Fibroblast of skin of back (primary cell): ENCODE data around the gene ANKDD1A. TPM values are rescaled to one million over a fixed set of nuclear protein-coding genes. Genes with fewer than 3 reads are reported as not detected.

ENCODE experiments used
- DNase-seq: peaks from one replicate; pipeline ENCODE4 v3.0.0-alpha.2; 2013
- polyA plus RNA-seq, 2 experiments: library from polyadenylated mRNA; unstranded; fragments of 120-200 nt; gene quantifications; one replicate each; pipeline ENCODE4 v1.2.1, GENCODE V29; 2013; ENCODE audit not compliant: insufficient read length in 2 of 2

Gene ANKDD1A
- polyA plus RNA-seq (2013, experiment 1 of 2; ENCODE audit: insufficient read length): 1.9 TPM
- 3.0 TPM for polyA plus RNA-seq (2013, experiment 2 of 2; ENCODE audit: insufficient read length)

- DNase-seq: peak; percentile 66
Measured at GRCh38 chr15:64911311-64912186, at the start of gene ANKDD1A. Gene ANKDD1A, plus strand, starts transcription at chr15:64911902. Its CDS starts 29 bp downstream, at chr15:64911931.

GRCh38 chr15:64861960-64862359 is 49.7 kb upstream of the ANKDD1A start:
- no peak for DNase-seq

- no peak for DNase-seq
Measured at GRCh38 chr15:64862408-64862807, 49.3 kb upstream of the ANKDD1A start.

GRCh38 chr15:64864068-64864467 is 47.6 kb upstream of the ANKDD1A start:
- DNase-seq: no peak

GRCh38 chr15:64865126-64865997 is 46.3 kb upstream of the ANKDD1A start:
- no peak for DNase-seq

- DNase-seq: peak; percentile 93
Measured at GRCh38 chr15:64865998-64866520, 45.6 kb upstream of the ANKDD1A start.

- no peak for DNase-seq
Measured at GRCh38 chr15:64869501-64869900, 42.2 kb upstream of the ANKDD1A start.

- no peak for DNase-seq
Measured at GRCh38 chr15:64870353-64870752, 41.3 kb upstream of the ANKDD1A start.

- no peak for DNase-seq
Measured at GRCh38 chr15:64875641-64876223, 36.0 kb upstream of the ANKDD1A start.

- no peak for DNase-seq
Measured at GRCh38 chr15:64877435-64877834, 34.3 kb upstream of the ANKDD1A start.

GRCh38 chr15:64878705-64879104 is 33.0 kb upstream of the ANKDD1A start:
- DNase-seq: no peak

GRCh38 chr15:64883100-64883581 is 28.6 kb upstream of the ANKDD1A start:
- no peak for DNase-seq

GRCh38 chr15:64883997-64884511 is 27.6 kb upstream of the ANKDD1A start:
- peak; percentile 88 for DNase-seq

GRCh38 chr15:64884679-64885078 is 27.0 kb upstream of the ANKDD1A start:
- no peak for DNase-seq

GRCh38 chr15:64888336-64888735 is 23.4 kb upstream of the ANKDD1A start:
- DNase-seq: no peak

GRCh38 chr15:64891561-64891960 is 20.1 kb upstream of the ANKDD1A start:
- no peak for DNase-seq

- DNase-seq: no peak
Measured at GRCh38 chr15:64892847-64893403, 18.8 kb upstream of the ANKDD1A start.

GRCh38 chr15:64893481-64894394 is 18.0 kb upstream of the ANKDD1A start:
- DNase-seq: peak; percentile 97

GRCh38 chr15:64894395-64895056 is 17.2 kb upstream of the ANKDD1A start:
- no peak for DNase-seq
